Peyer's patch (tissue), 4 donors: ENCODE data around the gene BCL2L11.
"Not testable (repeated sequence)": the region's sequence is repeated elsewhere in the genome, so short reads cannot be mapped to it uniquely, and the experiment has no call there.

Source experiments
- CTCF ChIP-seq, 6 experiments: fragments of 450-650 bp in 4 of 6; fragments of 200-600 bp in 2 of 6; sonication (generic) in 1 of 6; IDR thresholded peaks; one replicate each; pipeline ENCODE4 v1.5.1; 2017 to 2019; ENCODE audit warnings: antibody characterized with exemption in 6 of 6, mild to moderate bottlenecking in 3 of 6, moderate library complexity in 1 of 6
- POLR2A ChIP-seq, 2 donors: fragments of 450-650 bp; IDR thresholded peaks; one replicate each; pipeline ENCODE4 v1.5.1; 2017; ENCODE audit warnings: antibody characterized with exemption in 2 of 2, mild to moderate bottlenecking in 2 of 2, moderate library complexity in 2 of 2

- TF ChIP-seq POLR2A, CTCF (IDR thresholded peaks at IDR 0.05): not testable (repeated sequence)
Measured at GRCh38 chr2:111082659-111083058, 38.1 kb upstream of the BCL2L11 start.
